ENCODE results near the gene PARD3B.

PARD3B gene

GRCh38 chr2:205656461-205656860 is 1111.2 kb downstream of the PARD3B start:
- no peak for DNase-seq (ENCODE audit: low read depth)

GRCh38 chr2:205656941-205657340 is 1111.7 kb downstream of the PARD3B start:
- no peak for DNase-seq (ENCODE audit: low read depth)

- no peak for DNase-seq (ENCODE audit: low read depth)
Measured at GRCh38 chr2:205657579-205657978, 1112.3 kb downstream of the PARD3B start.

GRCh38 chr2:205658068-205658467 is 1112.8 kb downstream of the PARD3B start:
- no peak for DNase-seq (ENCODE audit: low read depth)

- DNase-seq (ENCODE audit: low read depth) = no peak
Measured at GRCh38 chr2:205658572-205658971, 1113.3 kb downstream of the PARD3B start.

- DNase-seq (ENCODE audit: low read depth) = no peak
Measured at GRCh38 chr2:205659922-205660321, 1114.6 kb downstream of the PARD3B start.

GRCh38 chr2:205660521-205661124 is 1115.3 kb downstream of the PARD3B start:
- DNase-seq (ENCODE audit: low read depth) = peak; percentile 91

- DNase-seq (ENCODE audit: low read depth) = no peak
Measured at GRCh38 chr2:205661281-205661680, 1116.0 kb downstream of the PARD3B start.

GRCh38 chr2:205662206-205662965 is 1117.1 kb downstream of the PARD3B start:
- no peak for DNase-seq (ENCODE audit: low read depth)

GRCh38 chr2:205665791-205666190 is 1120.5 kb downstream of the PARD3B start:
- DNase-seq (ENCODE audit: low read depth) = no peak

All from non-pigmented ciliary epithelial cell (primary cell).